Dedifferentiated amniotic fluid mesenchymal stem cell (primary cell): ENCODE measurements around the gene NEGR1.
A peak's percentile ranks its signal among the peaks of the same experiment; 100 is the strongest.

Source experiments
- DNase-seq: peaks from one replicate; pipeline ENCODE4 v3.0.0-alpha.2; 2016; ENCODE audit errors: extremely low spot score

Gene NEGR1

DNA sequence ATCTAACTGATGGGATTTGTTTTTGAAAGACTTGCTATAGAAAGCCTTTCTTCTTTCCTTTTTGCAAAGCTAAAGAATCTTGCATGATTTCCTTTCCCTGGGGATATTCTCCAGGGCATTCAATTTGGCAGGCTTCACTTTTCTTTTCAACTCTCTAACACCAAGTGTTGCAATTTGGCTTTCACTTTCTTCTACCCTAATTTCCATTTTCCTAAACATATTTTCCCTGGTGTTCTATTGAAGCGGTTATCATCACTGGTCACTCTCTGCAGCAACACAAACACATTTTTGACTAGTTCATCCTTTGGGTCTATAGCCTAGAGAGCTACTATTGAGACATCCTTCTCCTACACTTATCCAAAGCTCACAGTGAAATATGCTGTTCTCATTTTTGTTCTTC lies 424.5 kb downstream of the NEGR1 start:
- DNase-seq, result peak; percentile 32

DNA sequence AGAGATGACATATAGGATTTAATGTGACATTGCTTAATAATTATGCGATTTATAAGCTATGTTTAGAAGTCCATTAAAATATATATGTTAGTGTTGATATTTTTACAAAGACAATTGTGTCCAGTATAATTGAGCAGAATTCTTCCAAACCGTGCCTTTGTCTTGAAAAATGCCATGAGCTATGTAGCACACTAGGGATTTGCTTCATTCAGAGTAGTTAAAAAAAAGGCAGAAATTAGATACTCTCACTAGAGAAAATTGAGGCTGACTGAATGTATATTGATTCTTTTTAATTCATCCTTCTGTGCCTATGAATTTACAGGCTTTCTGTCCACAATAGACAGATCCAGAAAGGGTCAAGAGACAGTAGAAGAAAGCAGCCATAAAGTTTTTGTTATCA lies 429.0 kb downstream of the NEGR1 start:
- DNase-seq, result no peak

DNA sequence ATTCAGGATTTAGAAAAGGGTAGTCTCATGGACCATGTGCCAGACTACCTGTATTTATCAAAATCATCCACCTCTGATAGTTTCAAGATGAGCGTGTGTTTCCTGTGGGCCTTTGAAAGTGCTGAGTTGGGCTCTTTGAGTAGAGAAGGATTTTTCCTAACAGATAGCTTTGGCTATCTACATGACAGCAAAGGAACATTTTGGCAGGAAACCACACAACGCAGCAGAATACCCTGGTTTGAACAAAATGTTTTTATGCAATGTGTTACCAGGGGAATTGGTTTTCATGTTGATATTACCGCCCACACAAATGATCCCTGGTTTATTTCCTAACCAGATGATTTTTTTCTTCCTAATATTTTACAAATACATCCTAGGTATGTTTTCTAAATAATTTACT lies 431.4 kb downstream of the NEGR1 start:
- DNase-seq, result no peak

DNA sequence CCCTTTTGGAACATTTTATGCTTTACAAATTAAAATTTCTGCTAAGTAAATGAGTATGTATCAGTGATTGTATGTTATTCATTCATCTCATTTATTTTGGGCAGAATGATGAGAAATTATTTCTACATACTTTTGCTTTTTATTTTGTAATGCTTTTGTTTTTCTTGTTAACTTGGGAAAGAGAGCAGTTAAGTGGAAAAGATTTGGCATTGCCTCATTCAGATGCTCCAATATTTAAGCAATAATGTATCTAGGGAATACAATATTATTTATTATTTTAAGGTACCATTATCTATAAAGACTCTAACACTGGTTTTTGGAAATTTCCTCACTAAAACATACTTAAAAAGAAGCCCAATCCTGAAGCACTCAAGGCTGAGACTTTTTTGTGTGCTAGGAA lies 431.8 kb downstream of the NEGR1 start:
- no peak for DNase-seq

DNA sequence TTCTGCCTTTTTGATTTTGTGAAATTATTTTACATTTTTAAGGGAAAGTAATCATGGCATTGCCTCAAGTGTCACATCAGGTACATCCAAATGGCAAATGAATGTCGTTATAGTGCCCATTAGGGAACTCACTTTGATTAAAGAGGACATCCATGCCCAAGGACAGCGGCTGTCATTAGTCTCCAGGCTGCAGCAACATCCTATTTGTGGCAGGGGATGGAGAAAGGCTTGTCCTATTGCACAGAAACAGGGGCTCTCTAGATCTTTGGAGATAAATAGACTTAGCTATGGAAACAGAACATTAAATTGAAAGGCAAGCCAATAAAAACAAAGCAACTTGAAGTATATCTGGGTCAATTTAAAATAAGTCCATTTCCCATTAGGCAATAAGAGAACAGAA lies 439.3 kb downstream of the NEGR1 start:
- DNase-seq, result no peak

DNA sequence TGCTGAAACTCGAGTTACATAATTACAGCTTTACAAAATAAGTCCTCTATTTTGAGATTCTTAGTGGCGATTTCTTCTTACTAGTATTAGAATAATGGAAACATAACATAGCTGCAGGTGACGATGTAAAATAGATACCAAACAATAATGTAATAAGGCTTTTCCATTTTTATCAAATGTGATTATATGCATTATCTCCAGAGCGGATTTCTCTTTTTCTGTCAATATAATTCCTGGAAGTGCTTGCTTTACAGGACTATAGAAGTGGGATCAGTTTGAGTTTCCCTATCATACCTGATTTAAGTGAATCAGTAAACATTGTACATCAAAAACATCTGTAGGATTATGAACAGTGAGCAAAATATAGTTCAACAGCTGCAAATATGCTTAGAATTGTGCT lies 442.5 kb downstream of the NEGR1 start:
- no peak for DNase-seq

DNA sequence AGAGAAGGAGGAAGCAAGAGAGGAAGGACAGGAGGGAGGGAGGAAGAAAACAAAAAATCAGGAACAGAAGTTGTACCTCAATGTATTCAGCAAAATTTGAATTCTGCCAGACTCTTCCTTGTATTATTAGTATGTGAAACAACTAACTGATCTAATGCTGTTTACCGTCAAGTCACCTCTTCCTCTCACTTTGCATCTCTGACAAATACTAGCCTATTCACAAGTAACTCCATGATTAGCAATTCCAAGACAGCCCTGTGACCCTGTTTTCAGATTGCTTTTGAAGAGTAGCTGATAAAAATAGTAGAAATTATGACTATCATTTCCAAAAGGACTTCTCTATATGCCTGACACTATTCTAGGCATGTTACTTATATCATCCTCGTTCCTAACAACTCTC lies 445.4 kb downstream of the NEGR1 start:
- no peak for DNase-seq

DNA sequence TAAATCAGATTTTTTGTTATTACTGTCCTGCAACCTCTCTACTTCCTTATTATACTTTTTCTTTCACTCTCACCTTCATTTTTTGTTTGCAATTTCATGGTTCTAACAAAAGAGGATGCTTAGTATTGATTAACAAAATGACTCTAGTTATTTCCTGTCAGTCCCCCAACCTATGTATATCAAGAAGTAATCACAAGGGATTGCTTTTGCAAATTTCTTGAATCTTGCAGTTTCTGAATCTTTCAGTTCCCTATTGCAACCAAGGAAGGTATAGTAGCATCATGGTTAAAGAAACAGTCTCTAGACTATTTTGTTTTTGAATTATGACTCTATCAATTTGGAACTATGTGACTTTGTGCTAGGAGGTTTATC lies 446.9 kb downstream of the NEGR1 start:
- DNase-seq, result no peak

DNA sequence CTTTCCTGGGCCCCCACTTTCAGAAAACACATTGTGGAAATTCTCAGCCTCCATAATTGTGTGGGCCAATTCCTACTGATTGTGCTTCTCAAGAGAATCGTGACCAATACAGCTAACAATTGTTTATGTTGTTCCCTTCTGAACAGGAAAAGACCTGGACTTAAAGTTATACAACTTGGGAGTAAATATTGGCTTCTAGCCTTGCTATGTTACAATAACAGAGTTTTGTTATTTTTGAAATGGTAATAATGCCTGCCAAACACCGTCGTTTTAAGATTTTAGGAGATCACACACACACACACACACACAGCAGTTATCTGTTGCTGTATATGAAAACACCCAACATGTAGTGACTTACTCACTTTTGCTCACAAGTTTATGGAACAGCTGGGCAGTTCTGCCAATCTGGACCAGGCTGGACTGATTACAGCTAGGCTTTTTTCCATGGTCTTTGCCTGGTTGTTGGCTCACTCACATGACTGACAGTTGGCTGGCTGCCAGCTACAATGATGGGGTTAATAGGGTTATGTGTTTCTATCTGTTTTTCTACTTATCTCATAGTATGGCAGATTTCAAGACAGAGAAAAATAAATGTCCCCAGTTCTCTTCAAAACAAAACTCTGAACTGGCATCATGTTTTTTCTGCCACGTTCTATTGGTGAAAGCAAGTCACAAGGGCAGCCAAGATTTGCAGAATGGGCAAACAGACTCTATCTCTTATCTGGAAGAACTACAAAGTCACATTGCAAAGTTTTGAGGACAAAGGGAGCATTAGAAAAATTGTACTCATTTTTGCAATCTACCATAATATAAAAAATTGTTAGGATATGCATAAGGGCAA lies 447.5 kb downstream of the NEGR1 start:
- no peak for DNase-seq

DNA sequence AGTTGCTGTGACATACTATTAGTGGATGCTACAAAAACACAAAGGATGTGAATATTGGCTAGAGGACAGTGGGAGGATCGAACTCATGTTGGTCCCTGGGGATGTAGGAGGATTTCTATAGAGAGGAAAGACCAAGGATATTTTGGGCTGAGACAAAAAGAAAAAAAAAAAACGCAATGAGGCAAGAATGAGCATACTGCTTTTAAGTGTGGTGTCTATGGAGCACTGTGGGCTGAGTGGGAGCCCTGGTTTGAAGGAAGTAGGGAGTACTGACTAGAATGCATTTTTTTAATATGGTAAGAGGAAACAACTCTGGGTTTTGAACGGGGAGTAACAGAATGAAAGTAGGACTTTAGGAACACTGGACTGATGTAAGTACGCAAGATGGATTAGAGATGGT lies 450.7 kb downstream of the NEGR1 start:
- DNase-seq, result no peak

DNA sequence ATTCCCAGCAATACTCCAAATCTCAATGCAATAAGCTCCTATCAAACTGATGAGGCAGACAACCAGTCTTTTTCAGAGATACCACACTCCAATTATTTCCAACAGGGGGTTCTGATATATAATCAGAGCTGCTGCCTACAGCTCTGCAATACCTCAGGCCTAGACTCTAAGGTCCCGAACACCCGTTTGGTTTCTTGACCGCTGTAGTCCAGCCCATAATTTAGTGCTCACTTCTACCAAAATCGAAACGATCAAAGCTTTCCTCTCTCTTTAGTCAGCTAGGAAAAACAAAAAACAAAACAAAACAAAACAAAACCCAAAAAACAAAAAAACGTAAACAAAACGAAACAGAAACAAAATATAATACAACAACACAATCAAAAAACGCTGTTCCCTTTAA lies 453.0 kb downstream of the NEGR1 start:
- DNase-seq, result no peak

DNA sequence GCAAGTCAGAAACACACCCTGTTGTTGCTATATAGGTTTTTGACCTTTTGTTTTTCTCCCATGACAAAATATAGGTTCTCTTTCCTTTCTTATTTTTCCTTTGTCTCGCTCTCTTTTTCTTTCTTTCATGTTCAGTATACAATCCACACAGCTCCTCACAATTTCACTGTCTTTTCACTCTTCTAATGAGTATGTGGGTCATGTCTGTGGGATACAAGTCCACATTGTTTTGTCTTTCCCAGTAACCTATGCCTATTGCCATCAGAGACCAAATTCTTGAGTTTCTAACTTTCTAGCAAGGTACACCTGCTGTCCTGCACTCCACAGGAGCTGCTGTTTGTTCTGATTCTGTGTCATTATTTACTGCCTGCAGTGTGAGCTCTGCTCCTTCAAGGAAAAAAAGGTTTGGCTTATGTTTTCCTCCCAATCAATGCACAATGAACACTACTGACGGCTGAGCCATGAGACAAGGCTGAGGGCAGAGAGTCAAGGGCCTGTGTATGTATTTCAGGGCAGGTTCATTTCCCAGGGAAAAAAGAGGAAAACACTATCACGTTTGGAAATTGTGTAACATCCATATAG lies 453.8 kb downstream of the NEGR1 start:
- DNase-seq, result no peak

DNA sequence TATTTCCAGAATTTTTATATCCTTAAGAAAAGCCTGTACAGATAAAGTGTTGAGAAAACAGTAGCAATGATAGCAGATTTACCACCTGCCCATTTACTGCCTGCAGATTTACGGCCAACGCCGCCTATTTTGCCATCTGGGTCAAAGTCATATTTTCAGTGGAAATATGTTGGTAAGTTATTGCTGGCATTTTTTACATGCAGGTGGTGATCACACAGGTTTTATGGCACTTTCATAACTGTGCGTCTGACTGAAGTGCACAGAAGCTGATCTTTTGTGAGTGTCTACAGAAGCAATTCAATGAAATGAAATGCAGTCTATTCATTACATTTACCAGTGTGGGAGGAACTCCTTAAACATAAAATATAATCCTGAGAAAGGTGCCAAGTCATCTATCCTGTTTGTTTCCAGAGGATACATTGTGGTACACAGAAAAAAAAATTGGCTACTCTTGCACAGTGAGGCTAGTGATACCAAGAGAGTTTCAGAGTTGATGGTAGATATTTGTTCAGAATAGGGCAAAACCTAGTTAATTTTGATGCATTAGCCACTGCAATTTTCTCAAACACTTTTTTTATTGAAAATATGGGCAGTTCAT lies 458.5 kb downstream of the NEGR1 start:
- no peak for DNase-seq

DNA sequence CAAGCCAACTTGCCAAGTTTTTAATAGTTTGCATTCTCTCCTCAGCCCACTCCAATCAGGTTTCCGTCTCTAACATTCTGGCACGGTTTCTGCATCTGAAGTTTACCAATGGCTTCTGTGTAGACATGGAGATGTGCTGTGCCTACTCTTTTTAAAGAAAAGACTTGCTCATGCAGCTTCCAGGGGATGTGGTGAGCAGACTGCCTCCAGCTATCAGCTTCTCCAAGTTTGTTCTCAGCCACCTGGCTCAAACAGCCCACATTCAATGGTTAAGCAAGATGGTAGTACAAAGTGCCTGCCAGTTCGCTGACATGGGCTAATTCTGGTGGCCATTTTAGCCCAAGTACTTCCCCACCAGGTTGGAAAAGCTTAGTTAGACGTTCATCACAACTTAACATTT lies 465.3 kb downstream of the NEGR1 start:
- DNase-seq, result no peak

DNA sequence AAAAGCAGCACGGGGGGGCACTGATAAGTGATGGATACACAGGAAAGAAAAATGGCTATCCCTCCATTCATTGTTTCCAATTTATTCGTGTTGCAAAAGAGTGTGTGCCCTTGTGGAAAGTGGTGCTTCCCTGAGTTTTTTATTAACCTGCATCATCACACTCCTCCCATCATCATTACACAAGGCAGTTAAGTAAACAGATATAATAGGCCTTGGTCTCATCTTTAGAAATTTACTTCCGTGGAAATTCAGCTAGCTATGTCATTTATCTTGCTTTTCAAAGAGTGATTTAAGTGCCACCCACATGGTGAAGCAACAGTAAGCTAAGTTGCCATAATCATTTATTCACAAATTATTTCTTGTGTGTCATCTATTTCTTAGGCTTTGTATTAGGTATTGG lies 473.3 kb downstream of the NEGR1 start:
- no peak for DNase-seq

DNA sequence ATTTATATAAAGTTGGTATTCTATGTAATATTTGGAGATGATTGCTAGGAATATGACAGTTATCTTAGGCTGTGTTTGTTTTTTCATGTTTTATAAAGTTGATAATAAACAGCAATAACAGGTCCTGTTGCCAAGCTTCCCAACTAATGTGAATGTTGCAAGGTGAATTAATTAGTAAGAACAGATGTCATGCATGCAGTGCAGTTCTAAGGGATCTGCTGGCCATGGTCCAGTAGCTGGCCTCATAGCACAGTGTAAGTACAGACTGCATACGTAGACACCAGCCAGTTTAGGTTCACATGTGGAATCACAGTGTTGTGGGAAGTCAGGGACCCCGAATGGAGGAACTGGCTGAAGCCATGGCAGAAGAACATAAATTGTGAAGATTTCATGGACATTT lies 478.2 kb downstream of the NEGR1 start:
- no peak for DNase-seq

DNA sequence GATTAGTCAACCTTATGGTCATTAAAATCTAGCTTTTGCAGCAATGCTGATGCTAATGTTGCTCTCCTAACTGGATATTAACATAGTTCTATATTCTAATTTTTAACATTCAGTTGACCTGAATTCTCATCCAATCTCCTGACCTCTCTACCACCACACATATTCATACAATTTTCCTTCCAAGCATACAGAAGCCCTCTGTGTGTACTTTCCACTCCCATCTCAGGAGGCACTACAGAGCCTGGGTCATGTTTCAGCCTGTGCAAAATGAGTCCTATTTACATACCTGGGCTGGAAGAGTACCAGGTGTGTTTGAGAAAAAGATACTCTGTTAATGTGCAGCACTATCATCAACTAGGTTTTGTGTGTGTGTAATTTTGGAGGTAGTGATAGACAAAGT lies 486.3 kb downstream of the NEGR1 start:
- no peak for DNase-seq

DNA sequence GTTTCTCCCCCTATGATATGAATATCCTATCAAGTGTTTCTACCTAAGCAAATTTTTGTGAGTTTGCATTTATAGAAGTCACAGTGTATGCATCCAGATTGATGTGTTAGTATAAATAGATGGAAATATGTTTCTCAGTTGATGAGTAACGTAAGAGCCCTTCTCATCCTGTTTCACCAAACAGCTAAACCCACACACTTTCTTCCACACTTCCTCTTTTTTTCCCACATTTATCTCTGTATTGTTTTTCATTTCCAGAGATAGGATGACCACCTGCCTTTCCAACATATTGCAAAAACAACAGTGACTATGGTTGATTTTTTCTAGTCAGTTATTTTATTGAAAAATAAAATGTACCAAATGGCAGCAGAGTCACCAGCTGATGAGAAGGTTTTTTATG lies 490.1 kb downstream of the NEGR1 start:
- no peak for DNase-seq

DNA sequence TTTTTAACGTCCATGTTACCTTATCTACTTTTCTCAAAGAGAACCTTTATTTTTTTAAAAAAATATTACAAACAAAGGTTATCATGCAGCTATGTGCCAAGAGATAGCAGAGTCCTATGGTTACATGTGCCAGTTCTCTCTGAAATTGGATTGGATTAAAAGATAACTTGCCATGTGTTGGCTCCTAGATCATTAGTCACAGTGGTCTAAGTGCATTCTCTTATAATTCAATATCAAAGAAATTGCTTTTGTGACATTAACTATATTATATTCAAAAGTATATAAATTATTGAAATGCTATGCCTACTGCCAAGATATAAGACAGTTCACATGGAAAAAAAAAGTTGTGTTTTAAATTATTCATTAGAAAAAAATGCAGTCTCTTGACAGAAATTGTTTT lies 494.2 kb downstream of the NEGR1 start:
- no peak for DNase-seq

DNA sequence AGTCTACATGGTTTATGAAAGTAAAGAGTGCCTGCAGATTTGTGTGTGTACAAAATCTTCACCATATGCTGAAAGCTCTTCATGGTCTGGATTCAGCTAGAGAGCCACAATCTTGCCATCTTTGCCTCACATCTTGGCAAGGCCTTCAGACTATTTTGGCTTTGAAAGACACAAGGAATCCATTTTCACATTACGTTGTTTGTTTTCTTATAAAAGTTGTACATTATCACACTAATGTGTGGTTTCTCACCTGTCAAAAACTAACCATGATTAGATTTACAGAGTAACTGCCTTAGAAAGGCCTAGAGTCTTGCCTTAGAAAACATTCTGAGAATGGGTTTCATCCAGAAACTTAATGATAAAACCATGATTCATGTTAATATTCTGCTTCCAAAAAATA lies 494.6 kb downstream of the NEGR1 start:
- DNase-seq, result no peak

DNA sequence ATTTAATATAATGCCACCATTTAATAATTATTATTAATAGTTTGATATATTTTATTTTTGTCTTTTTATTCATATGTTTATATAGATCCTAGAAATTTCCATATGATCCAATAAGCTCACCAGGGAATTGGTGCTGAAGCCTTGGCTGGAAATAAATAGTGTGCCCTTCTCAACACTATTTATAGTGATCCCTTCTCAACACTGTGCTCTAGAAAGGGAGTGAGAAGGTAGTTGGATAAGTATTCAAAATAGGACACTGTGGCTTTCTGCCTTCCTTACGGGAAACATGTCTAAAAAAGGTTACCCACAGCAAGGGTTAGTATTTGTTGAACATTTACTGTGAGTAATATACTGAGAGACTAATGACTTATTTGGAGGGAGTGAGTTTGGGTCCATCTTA lies 496.1 kb downstream of the NEGR1 start:
- DNase-seq, result no peak

DNA sequence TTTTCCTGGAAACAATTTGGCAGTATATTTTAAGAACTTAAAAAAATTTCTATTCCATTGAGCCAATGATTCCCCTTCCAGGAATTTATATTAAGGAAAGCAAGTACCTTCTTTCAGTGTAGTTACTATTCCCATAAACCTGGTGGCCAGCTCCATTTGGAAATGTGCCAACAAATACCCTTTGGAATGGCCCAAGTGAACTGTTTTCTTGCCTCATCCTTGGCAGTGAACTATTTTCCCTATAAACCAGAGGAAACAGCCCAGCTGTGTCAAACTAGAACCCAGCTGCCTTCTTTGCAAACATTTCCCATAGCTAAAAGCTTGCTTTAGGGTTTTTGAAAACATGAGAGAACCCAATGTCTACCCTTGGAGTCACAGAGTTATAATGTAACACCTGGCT lies 496.9 kb downstream of the NEGR1 start:
- DNase-seq, result no peak

DNA sequence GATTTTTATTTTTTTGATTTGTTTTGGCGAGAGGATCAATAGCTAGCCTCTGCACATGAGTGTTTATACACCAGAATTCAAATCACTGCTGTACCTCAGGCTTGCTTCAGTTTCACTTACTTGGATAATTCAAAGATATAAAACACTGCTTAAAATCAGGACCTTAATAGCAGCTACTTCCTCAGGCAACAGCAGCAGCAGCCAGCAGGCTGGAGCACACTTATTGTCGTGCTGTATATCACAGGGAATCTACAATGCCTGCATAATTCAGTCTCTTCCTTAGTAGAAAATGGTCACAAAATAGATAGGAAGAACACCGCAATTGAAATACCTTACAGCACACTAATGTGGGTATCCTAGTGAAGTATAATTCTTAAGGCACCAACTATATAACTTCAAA lies 497.3 kb downstream of the NEGR1 start:
- DNase-seq, result no peak

DNA sequence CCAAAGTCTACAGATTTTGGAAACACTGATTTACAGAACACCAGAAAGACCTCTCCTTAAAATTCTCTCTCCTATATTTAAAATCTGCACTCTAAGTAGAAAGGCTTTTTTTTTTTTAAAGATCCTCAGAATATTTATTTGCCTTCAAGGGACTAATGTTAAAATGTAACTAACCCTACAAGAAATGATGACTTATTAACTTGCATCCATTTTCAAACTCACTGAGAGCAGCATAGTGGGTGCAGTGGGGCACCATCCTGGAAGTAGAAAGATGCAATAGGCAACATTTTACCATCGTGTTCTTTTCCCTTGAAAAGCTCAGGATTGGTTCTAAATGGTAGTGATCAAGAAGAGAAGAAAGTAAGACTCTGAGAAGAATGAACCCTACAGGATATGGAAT lies 498.1 kb downstream of the NEGR1 start:
- no peak for DNase-seq
